ENCODE measurements around the gene THEM5.
"Not testable (repeated sequence)": the region's sequence is repeated elsewhere in the genome, so short reads cannot be mapped to it uniquely, and the experiment has no call there.

THEM5 gene

GRCh38 chr1:151855933-151856332 lies 2.4 kb upstream of the THEM5 start:
- H3K4me3 ChIP-seq (replicated peaks; ENCODE audit: low read depth, low read length): no peak overlapping the region
- no peak for DNase-seq (ENCODE audit: low read depth)
- TF ChIP-seq CTCF (IDR thresholded peaks at IDR 0.05; ENCODE audit: low read length, missing control alignments): no peak

- not testable (repeated sequence) for DNase-seq (ENCODE audit: low read depth); H3K4me3 ChIP-seq (replicated peaks; ENCODE audit: low read depth, low read length)
Observed at GRCh38 chr1:151855516-151855915, 2.0 kb upstream of the THEM5 start.

- no peak for DNase-seq (ENCODE audit: low read depth)
- no peak for TF ChIP-seq CTCF (IDR thresholded peaks at IDR 0.05; ENCODE audit: low read length, missing control alignments)
- H3K4me3 ChIP-seq (replicated peaks; ENCODE audit: low read depth, low read length): no peak overlapping the region
Observed at GRCh38 chr1:151854658-151855057, 1.1 kb upstream of the THEM5 start.

- no peak overlapping the region for H3K4me3 ChIP-seq (replicated peaks; ENCODE audit: low read depth, low read length)
- TF ChIP-seq CTCF (IDR thresholded peaks at IDR 0.05; ENCODE audit: low read length, missing control alignments): no peak
- DNase-seq (ENCODE audit: low read depth): no peak
Observed at GRCh38 chr1:151852733-151853132, 779 bp downstream of the THEM5 start.

GRCh38 chr1:151851886-151852285 lies 1.6 kb downstream of the THEM5 start:
- no peak overlapping the region for H3K4me3 ChIP-seq (replicated peaks; ENCODE audit: low read depth, low read length)
- DNase-seq (ENCODE audit: low read depth): no peak
- no peak for TF ChIP-seq CTCF (IDR thresholded peaks at IDR 0.05; ENCODE audit: low read length, missing control alignments)

GRCh38 chr1:151849871-151850270 lies 3.6 kb downstream of the THEM5 start:
- DNase-seq (ENCODE audit: low read depth): no peak
- no peak for TF ChIP-seq CTCF (IDR thresholded peaks at IDR 0.05; ENCODE audit: low read length, missing control alignments)
- H3K4me3 ChIP-seq (replicated peaks; ENCODE audit: low read depth, low read length): no peak overlapping the region

GRCh38 chr1:151849126-151849525 lies 4.4 kb downstream of the THEM5 start:
- no peak overlapping the region for H3K4me3 ChIP-seq (replicated peaks; ENCODE audit: low read depth, low read length)
- DNase-seq (ENCODE audit: low read depth): no peak
- no peak for TF ChIP-seq CTCF (IDR thresholded peaks at IDR 0.05; ENCODE audit: low read length, missing control alignments)
